Measurements from ENCODE around the gene BACE2. TPM values are rescaled to one million over a fixed set of nuclear protein-coding genes. Genes with fewer than 3 reads are reported as not detected.

BACE2 gene
- total and polyA plus RNA-seq, 2 donors (not counting 3 experiments of a cell fraction or from before 2014, with no cell fraction given) = 113 to 184 TPM

DNA sequence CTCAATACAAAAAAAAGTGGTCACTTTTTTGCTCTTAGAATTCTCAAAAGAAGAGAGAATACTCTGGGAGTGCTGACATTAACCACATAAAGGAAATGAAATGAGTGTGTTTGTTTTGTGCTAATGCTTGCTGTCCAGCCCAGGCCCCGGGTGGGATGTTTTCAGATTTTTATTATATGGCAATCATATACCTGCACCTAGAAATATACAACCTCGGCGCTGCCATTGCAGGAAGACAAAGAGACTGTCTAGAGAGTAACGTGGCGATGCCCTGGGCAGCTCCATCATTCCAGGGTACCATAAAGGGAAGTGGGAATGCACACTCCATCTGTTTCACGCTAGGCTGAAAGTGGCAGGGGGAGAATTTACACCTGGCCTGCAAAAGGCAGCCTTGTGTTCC lies 7.1 kb downstream of the BACE2 start:
- no peak for TF ChIP-seq JUN (IDR thresholded peaks at IDR 0.05; ENCODE audit: borderline replicate concordance, insufficient read depth, insufficient read length, low read depth)
- no peak for TF ChIP-seq POLR2AphosphoS5 (IDR thresholded peaks at IDR 0.05; ENCODE audit: insufficient read depth, low read depth, low read length)
- TF ChIP-seq, protein P1, sequence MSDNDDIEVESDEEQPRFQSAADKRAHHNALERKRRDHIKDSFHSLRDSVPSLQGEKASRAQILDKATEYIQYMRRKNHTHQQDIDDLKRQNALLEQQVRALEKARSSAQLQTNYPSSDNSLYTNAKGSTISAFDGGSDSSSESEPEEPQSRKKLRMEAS (IDR thresholded peaks at IDR 0.05; ENCODE audit: insufficient read depth, insufficient read length) = no peak
- TF ChIP-seq, protein P2, sequence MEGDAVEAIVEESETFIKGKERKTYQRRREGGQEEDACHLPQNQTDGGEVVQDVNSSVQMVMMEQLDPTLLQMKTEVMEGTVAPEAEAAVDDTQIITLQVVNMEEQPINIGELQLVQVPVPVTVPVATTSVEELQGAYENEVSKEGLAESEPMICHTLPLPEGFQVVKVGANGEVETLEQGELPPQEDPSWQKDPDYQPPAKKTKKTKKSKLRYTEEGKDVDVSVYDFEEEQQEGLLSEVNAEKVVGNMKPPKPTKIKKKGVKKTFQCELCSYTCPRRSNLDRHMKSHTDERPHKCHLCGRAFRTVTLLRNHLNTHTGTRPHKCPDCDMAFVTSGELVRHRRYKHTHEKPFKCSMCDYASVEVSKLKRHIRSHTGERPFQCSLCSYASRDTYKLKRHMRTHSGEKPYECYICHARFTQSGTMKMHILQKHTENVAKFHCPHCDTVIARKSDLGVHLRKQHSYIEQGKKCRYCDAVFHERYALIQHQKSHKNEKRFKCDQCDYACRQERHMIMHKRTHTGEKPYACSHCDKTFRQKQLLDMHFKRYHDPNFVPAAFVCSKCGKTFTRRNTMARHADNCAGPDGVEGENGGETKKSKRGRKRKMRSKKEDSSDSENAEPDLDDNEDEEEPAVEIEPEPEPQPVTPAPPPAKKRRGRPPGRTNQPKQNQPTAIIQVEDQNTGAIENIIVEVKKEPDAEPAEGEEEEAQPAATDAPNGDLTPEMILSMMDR (IDR thresholded peaks at IDR 0.05; ENCODE audit: extremely low read depth in 1 of 2, insufficient read depth in 1 of 2, low read depth in 1 of 2, low read length in 2 of 2) = no peak
- no peak for TF ChIP-seq POLR2A (IDR thresholded peaks at IDR 0.05; ENCODE audit: low read depth, low read length)
- TF ChIP-seq EZH2 (IDR thresholded peaks at IDR 0.05; ENCODE audit: borderline replicate concordance, low read depth, low read length, severe bottlenecking) = no peak
- no peak for TF ChIP-seq FOS (IDR thresholded peaks at IDR 0.05; ENCODE audit: borderline replicate concordance, insufficient read depth, low read length)
- TF ChIP-seq MYC (IDR thresholded peaks at IDR 0.05; ENCODE audit: low read depth, low read length) = no peak
- TF ChIP-seq GATA2 (IDR thresholded peaks at IDR 0.05; ENCODE audit: insufficient read depth, insufficient read length, low read depth, low read length) = no peak
- ChIA-PET POLR2A (no interaction called here), CTCF (interaction anchor here (1.3 kb wide), 1 partner anchor 8 kb away, joined by 4 read pairs; no protein-coding TSS in a partner anchor)
- FAIRE-seq (no peak), DNase-seq (ENCODE audit: low read depth, low spot score) (no peak)
- Histone ChIP-seq H3K9ac (replicated peaks; ENCODE audit: extremely low read depth, insufficient read depth, low read length) (no peak overlapping the region), H3K9me3 (replicated peaks; ENCODE audit: control insufficient read depth, insufficient read depth, low read length) (no peaks in the 10 kb centered on the region), H3K36me3 (ENCODE audit: control insufficient read depth in 2 of 2, extremely low read depth in 1 of 2, insufficient read depth in 2 of 2, low read length in 2 of 2) (no peaks in the 10 kb centered on the region), H3K27ac (ENCODE audit: insufficient read depth, low read depth, low read length) (no peak overlapping the region), H2AFZ (ENCODE audit: low read depth, low read length) (no peak overlapping the region), H3K4me1 (ENCODE audit: control insufficient read depth, extremely low read depth, insufficient read depth, low read length) (peaks cover 13% of the 10 kb centered on the region), H3K27me3 (ENCODE audit: control insufficient read depth in 2 of 2, insufficient read depth in 2 of 2, low read length in 2 of 2) (no peaks in the 10 kb centered on the region), H3K79me2 (ENCODE audit: control insufficient read depth, insufficient read depth, low read length) (peaks cover 33% of the 10 kb centered on the region), H4K20me1 (replicated peaks; ENCODE audit: control insufficient read depth, extremely low read depth, insufficient read depth, low read length) (peaks cover 4% of the 10 kb centered on the region), H3K4me3 (replicated peaks in 1 of 3; ENCODE audit: insufficient read depth in 1 of 3, low read depth in 1 of 3, low read length in 3 of 3) (no peak overlapping the region), H3K4me2 (ENCODE audit: insufficient read depth, low read length) (no peak overlapping the region), H3K9me1 (replicated peaks; ENCODE audit: control insufficient read depth, extremely low read depth, insufficient read depth, low read length) (no peaks in the 10 kb centered on the region)
- dilution Hi-C loops (cut with MboI; ENCODE audit: extremely low pct_ligation_motif_present, low sequenced_read_pairs) = no loop called here
- no TSS peak for BruUV-seq (replicated peaks)
- intact Hi-C loops (cut with micrococcal nuclease) = no loop called here
